IMR-90 (cell line): ENCODE data around the gene RGS16. TPM values are rescaled to one million over a fixed set of nuclear protein-coding genes. Genes with fewer than 3 reads are reported as not detected.

Experiments used
- ATAC-seq: fragments of 200-7000 bp; cut with Tn5 transposase; 2 replicates; pipeline ENCODE4 v1.9.1; 2020; ENCODE audit warnings: low read depth, mild to moderate bottlenecking, moderate library complexity
- BruUV-seq: library from RNA; stranded (reverse); fragments of 400-500 nt; replicated peaks from 2 replicates; lab custom pipeline; 2021; lab: Mats Ljungman, UMichigan
- CTCF ChIA-PET: fragments of 300-600 bp; formaldehyde crosslinking; extraction: SDS; loops from one replicate; lab custom pipeline; 2021; ENCODE audit warnings: antibody characterized with exemption; lab: Yijun Ruan, JAX
- POLR2A ChIA-PET: fragments of 300-600 bp; sonication (Branson Sonifier 250); formaldehyde crosslinking; loops from one replicate; lab custom pipeline; 2022; ENCODE audit warnings: antibody characterized with exemption; ENCODE audit not compliant: unreplicated experiment; lab: Charles Lee
- DNase-seq: peaks from one replicate; pipeline ENCODE4 v3.0.0; 2013
- H2AFZ ChIP-seq: replicated peaks from 2 replicates; pipeline ENCODE3; 2013; ENCODE audit warnings: low read length, mild to moderate bottlenecking; ENCODE audit not compliant: poor library complexity
- H2AK5ac ChIP-seq: 2 replicates; pipeline ENCODE4 v1.6.1; 2013; ENCODE audit warnings: low read depth, low read length, inconsistent platforms
- H2AK9ac ChIP-seq: replicated peaks from 2 replicates; pipeline ENCODE3; 2013; ENCODE audit warnings: mild to moderate bottlenecking, low read depth, low read length, moderate library complexity; ENCODE audit not compliant: poor library complexity
- H2BK120ac ChIP-seq: 2 replicates; pipeline ENCODE4 v1.6.1; 2013; ENCODE audit warnings: low read depth, low read length, inconsistent platforms
- H2BK15ac ChIP-seq: 3 replicates; pipeline ENCODE4 v1.6.1; 2013; ENCODE audit warnings: low read depth, low read length, inconsistent platforms
- H2BK20ac ChIP-seq: 2 replicates; pipeline ENCODE4 v1.6.1; 2013; ENCODE audit warnings: low read depth, mild to moderate bottlenecking, inconsistent platforms, low read length, moderate library complexity
- H2BK5ac ChIP-seq: 2 replicates; pipeline ENCODE4 v1.6.1; 2013; ENCODE audit warnings: mild to moderate bottlenecking, low read depth, low read length, inconsistent platforms; ENCODE audit not compliant: poor library complexity, severe bottlenecking
- H3K14ac ChIP-seq: replicated peaks from 2 replicates; pipeline ENCODE4 v1.6.1; 2013; ENCODE audit warnings: low read depth, low read length, inconsistent platforms
- H3K18ac ChIP-seq: 2 replicates; pipeline ENCODE4 v1.6.1; 2013; ENCODE audit warnings: low read depth, low read length, control low read depth
- H3K23ac ChIP-seq: 2 replicates; pipeline ENCODE4 v1.6.1; 2013; ENCODE audit warnings: low read depth, low read length, inconsistent platforms
- H3K27ac ChIP-seq: 2 replicates; pipeline ENCODE4 v1.5.1; 2013; ENCODE audit warnings: mild to moderate bottlenecking, control low read depth, low read length; ENCODE audit not compliant: insufficient read depth
- H3K27me3 ChIP-seq: 2 replicates; pipeline ENCODE4 v1.6.1; 2013; ENCODE audit warnings: low read length; ENCODE audit not compliant: control insufficient read depth, insufficient read depth
- H3K36me3 ChIP-seq: 2 replicates; pipeline ENCODE4 v1.6.1; 2013; ENCODE audit warnings: low read length, mixed read lengths; ENCODE audit not compliant: control insufficient read depth, insufficient read depth
- H3K4ac ChIP-seq: 2 replicates; pipeline ENCODE4 v1.6.1; 2013; ENCODE audit warnings: low read depth, low read length, inconsistent platforms
- H3K4me1 ChIP-seq: 2 replicates; pipeline ENCODE4 v1.6.1; 2013; ENCODE audit warnings: low read length, mixed read lengths; ENCODE audit not compliant: control insufficient read depth, insufficient read depth
- H3K4me2 ChIP-seq: 2 replicates; pipeline ENCODE4 v1.6.1; 2013; ENCODE audit warnings: low read depth, mild to moderate bottlenecking, control low read depth, low read length, moderate library complexity
- H3K4me3 ChIP-seq: 2 replicates; pipeline ENCODE4 v1.5.1; 2013; ENCODE audit warnings: low read depth, mild to moderate bottlenecking, control low read depth, low read length, moderate library complexity; ENCODE audit not compliant: insufficient read depth
- H3K56ac ChIP-seq: 2 replicates; pipeline ENCODE4 v1.6.1; 2013; ENCODE audit warnings: low read length, inconsistent platforms; ENCODE audit not compliant: insufficient read depth; ENCODE audit errors: extremely low read depth
- H3K79me1 ChIP-seq, 2 experiments: 2 replicates each; pipeline ENCODE4 v1.6.1; 2013; ENCODE audit warnings: low read length in 2 of 2, inconsistent platforms in 1 of 2, low read depth in 1 of 2
- H3K9ac ChIP-seq: 2 replicates; pipeline ENCODE4 v1.6.1; 2013; ENCODE audit warnings: low read depth, low read length, control low read depth
- H3K9me1 ChIP-seq: 2 replicates; pipeline ENCODE4 v1.6.1; 2013; ENCODE audit warnings: low read length, inconsistent platforms; ENCODE audit not compliant: insufficient read depth
- H3K9me3 ChIP-seq: 2 replicates; pipeline ENCODE4 v1.6.1; 2013; ENCODE audit warnings: low read length; ENCODE audit not compliant: control insufficient read depth, insufficient read depth
- H4K20me1 ChIP-seq: 2 replicates; pipeline ENCODE4 v1.6.1; 2013; ENCODE audit warnings: low read length, inconsistent platforms; ENCODE audit not compliant: insufficient read depth
- H4K5ac ChIP-seq: 2 replicates; pipeline ENCODE4 v1.6.1; 2013; ENCODE audit warnings: mild to moderate bottlenecking, low read depth, low read length, control low read depth
- H4K8ac ChIP-seq, 2 experiments: 2 replicates each; pipeline ENCODE4 v1.6.1; 2013; ENCODE audit warnings: low read depth in 2 of 2, low read length in 2 of 2, control low read depth in 1 of 2, inconsistent platforms in 1 of 2
- H4K91ac ChIP-seq: 2 replicates; pipeline ENCODE4 v1.6.1; 2013; ENCODE audit warnings: low read depth, low read length, inconsistent platforms; ENCODE audit not compliant: insufficient read depth
- BHLHE40 ChIP-seq: fragments of 150-350 bp; IDR thresholded peaks from 2 replicates; pipeline ENCODE4 v1.6.1; 2016; ENCODE audit warnings: mild to moderate bottlenecking, low read depth, low read length
- CEBPB ChIP-seq: IDR thresholded peaks from 2 replicates; pipeline ENCODE4 v1.6.1; 2012; ENCODE audit warnings: low read depth, low read length, improper control_type of control experiment
- CHD1 ChIP-seq: IDR thresholded peaks from 2 replicates; pipeline ENCODE4 v1.6.1; 2012; ENCODE audit warnings: low read depth, low read length, improper control_type of control experiment
- CTCF ChIP-seq: conservative IDR thresholded peaks from 2 replicates; pipeline ENCODE4 v1.5.1; 2012; ENCODE audit warnings: mild to moderate bottlenecking, low read depth, low read length, improper control_type of control experiment
- ELK1 ChIP-seq: fragments of 150-350 bp; IDR thresholded peaks from 2 replicates; pipeline ENCODE4 v1.6.1; 2016; ENCODE audit warnings: low read depth, mild to moderate bottlenecking, low read length, moderate library complexity, borderline replicate concordance
- FOS ChIP-seq: fragments of 150-350 bp; IDR thresholded peaks from 2 replicates; pipeline ENCODE4 v1.6.1; 2016; ENCODE audit warnings: low read depth, low read length
- MAFK ChIP-seq: IDR thresholded peaks from 2 replicates; pipeline ENCODE4 v1.6.1; 2012; ENCODE audit warnings: low read depth, low read length, improper control_type of control experiment
- MAZ ChIP-seq: IDR thresholded peaks from 2 replicates; pipeline ENCODE4 v1.6.1; 2012; ENCODE audit warnings: low read depth, mild to moderate bottlenecking, low read length, improper control_type of control experiment, moderate library complexity, borderline replicate concordance
- MXI1 ChIP-seq: IDR thresholded peaks from 2 replicates; pipeline ENCODE4 v1.6.1; 2012; ENCODE audit warnings: low read depth, mild to moderate bottlenecking, low read length, moderate library complexity, borderline replicate concordance
- NFE2L2 ChIP-seq: fragments of 150-350 bp; IDR thresholded peaks from 2 replicates; pipeline ENCODE4 v1.6.1; 2016; ENCODE audit warnings: low read depth, mild to moderate bottlenecking, low read length
- POLR2A ChIP-seq: IDR thresholded peaks from 2 replicates; pipeline ENCODE4 v1.6.1; 2012; ENCODE audit warnings: mild to moderate bottlenecking, low read depth, low read length
- RAD21 ChIP-seq: IDR thresholded peaks from 2 replicates; pipeline ENCODE4 v1.6.1; 2012; ENCODE audit warnings: low read length, improper control_type of control experiment
- RCOR1 ChIP-seq: IDR thresholded peaks from 2 replicates; pipeline ENCODE4 v1.6.1; 2012; ENCODE audit warnings: mild to moderate bottlenecking, low read length, improper control_type of control experiment; ENCODE audit not compliant: insufficient replicate concordance
- RFX5 ChIP-seq: IDR thresholded peaks from 2 replicates; pipeline ENCODE4 v1.8.0; 2012; ENCODE audit warnings: low read depth, mild to moderate bottlenecking, low read length, moderate library complexity
- SMC3 ChIP-seq: fragments of 150-350 bp; IDR thresholded peaks from 2 replicates; pipeline ENCODE4 v1.6.1; 2016; ENCODE audit warnings: low read depth, mild to moderate bottlenecking, antibody characterized with exemption, low read length, moderate library complexity
- WGBS, 2 experiments: methylation state at CpG; one replicate each; pipeline versions ENCODE4 v1.1.5 to v1.1.7; 2013; ENCODE audit warnings: missing lambda C conversion rate in 2 of 2; ENCODE audit not compliant: insufficient read length in 1 of 2; ENCODE audit errors: extremely low coverage in 2 of 2; 5-methylcytosine and 5-hydroxymethylcytosine counted together
- dilution Hi-C: fragments of 300-500 bp; cut with HindIII; formaldehyde crosslinking; loops from one replicate; pipeline ENCODE4 v1.14.3; 2018; ENCODE audit warnings: low sequenced_read_pairs; ENCODE audit not compliant: unreplicated experiment
- in situ Hi-C: fragments of 300-500 bp; cut with MboI; formaldehyde crosslinking; loops from 3 replicates; pipeline ENCODE4 v1.14.3; 2019; ENCODE audit warnings: low sequenced_read_pairs, inconsistent platforms, mixed read lengths
- intact Hi-C: fragments of 100-400 bp; cut with micrococcal nuclease; formaldehyde crosslinking; loops from 2 replicates; pipeline ENCODE4 v1.10.0; 2022
- polyA plus RNA-seq, 3 experiments: library from polyadenylated mRNA; depleted of rRNA; stranded (reverse); fragments of >200 nt; gene quantifications; 2 replicates each; pipeline ENCODE4 v1.2.3, GENCODE V29; 2012; ENCODE audit warnings: low replicate concordance in 1 of 3
- total RNA-seq: library from RNA; depleted of rRNA; stranded (reverse); fragments of >200 nt; gene quantifications from 2 replicates; pipeline ENCODE4 v1.2.3, GENCODE V29; 2012
- TF ChIP-seq, protein P1 (sequence below): fragments of 150-350 bp; IDR thresholded peaks from 2 replicates; pipeline ENCODE4 v1.6.1; 2017; ENCODE audit warnings: mild to moderate bottlenecking, antibody characterized with exemption, low read length, low read depth

RGS16 gene
- total and polyA plus RNA-seq, 2 of the 4 experiments (the other 2 are of a cell fraction), result 0.15 to 0.18 TPM

DNA sequence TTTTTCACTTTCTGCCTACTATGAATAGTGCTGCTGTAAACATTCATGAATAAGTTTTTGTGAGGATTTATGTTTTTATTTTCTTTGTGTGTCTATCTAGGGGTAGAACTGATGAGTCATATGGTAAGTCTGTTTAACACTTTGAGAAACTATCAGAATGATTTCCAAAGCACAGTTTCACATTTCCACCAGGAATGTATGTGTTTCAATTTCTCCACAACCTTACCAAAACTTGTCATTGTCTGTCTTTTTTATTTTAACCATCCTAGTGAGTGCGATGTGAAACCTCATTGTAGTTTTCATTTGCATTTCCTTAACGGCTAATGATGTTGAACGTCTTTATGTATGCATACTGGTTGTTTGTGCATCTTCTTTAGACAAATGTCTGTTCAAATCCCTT lies 38.7 kb downstream of the RGS16 start:
- Histone ChIP-seq H2AK5ac (no peak overlapping the region), H4K8ac (no peak overlapping the region), H2AFZ (no peak overlapping the region), H3K14ac (no peak overlapping the region), H3K4ac (no peak overlapping the region), H3K9ac (no peak overlapping the region), H2BK120ac (no peak overlapping the region), H3K4me2 (no peak overlapping the region; the same call in 1 of the 2 replicates), H4K20me1 (no peaks in the 10 kb centered on the region), H4K5ac (no peak overlapping the region), H3K36me3 (no peaks in the 10 kb centered on the region), H4K91ac (no peak overlapping the region), H3K27ac (no peak overlapping the region), H2BK15ac (no peak overlapping the region), H3K56ac (no peak overlapping the region), H3K18ac (no peak overlapping the region), H3K23ac (no peak overlapping the region), H2AK9ac (no peak overlapping the region), H3K9me1 (no peaks in the 10 kb centered on the region), H3K4me1 (no peaks in the 10 kb centered on the region), H3K9me3 (no peaks in the 10 kb centered on the region), H2BK5ac (no peak overlapping the region), H3K4me3 (no peak overlapping the region), H2BK20ac (no peak overlapping the region), H3K79me1 (no peaks in the 10 kb centered on the region), H3K27me3 (no peaks in the 10 kb centered on the region)
- TF ChIP-seq FOS, result no peak
- no peak for TF ChIP-seq NFE2L2
- no peak for TF ChIP-seq MAZ
- TF ChIP-seq, protein P1, sequence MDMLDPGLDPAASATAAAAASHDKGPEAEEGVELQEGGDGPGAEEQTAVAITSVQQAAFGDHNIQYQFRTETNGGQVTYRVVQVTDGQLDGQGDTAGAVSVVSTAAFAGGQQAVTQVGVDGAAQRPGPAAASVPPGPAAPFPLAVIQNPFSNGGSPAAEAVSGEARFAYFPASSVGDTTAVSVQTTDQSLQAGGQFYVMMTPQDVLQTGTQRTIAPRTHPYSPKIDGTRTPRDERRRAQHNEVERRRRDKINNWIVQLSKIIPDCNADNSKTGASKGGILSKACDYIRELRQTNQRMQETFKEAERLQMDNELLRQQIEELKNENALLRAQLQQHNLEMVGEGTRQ, result no peak
- TF ChIP-seq BHLHE40, result no peak
- TF ChIP-seq POLR2A, result no peak
- TF ChIP-seq ELK1, result no peak
- TF ChIP-seq CEBPB, result no peak
- no peak for TF ChIP-seq CHD1
- TF ChIP-seq MAFK, result no peak
- no peak for TF ChIP-seq SMC3
- no peak for TF ChIP-seq RFX5
- TF ChIP-seq MXI1, result no peak
- no peak for TF ChIP-seq RAD21
- no peak for TF ChIP-seq RCOR1
- TF ChIP-seq CTCF, result no peak
- BruUV-seq, result no TSS peak
- ATAC-seq (no peak), DNase-seq (no peak)
- dilution Hi-C loops (no loop called here), in situ Hi-C loops (no loop called here), intact Hi-C loops (no loop called here)
- WGBS, 2 experiments, result no CpG with 5 or more reads among the region's 3 CpGs
- ChIA-PET POLR2A (no interaction called here), CTCF (interaction anchor here (0.6 kb wide), 1 partner anchor 219 kb away, joined by 3 read pairs; no protein-coding TSS in a partner anchor)
